Measurements from ENCODE around the gene KRTAP10-4. TPM values are rescaled to one million over a fixed set of nuclear protein-coding genes. Genes with fewer than 3 reads are reported as not detected.
A peak's percentile ranks its signal among the peaks of the same experiment; 100 is the strongest.
"Not testable (repeated sequence)": the region's sequence is repeated elsewhere in the genome, so short reads cannot be mapped to it uniquely, and the experiment has no call there.

The KRTAP10-4 gene
- total RNA-seq, 2 donors from 2014 or later: not detected

GRCh38 chr21:44557491-44558328 is 15.8 kb upstream of the KRTAP10-4 start:
- H3K4me1 Mint-ChIP-seq: no peaks in the 10 kb centered on the region
- H3K36me3 Mint-ChIP-seq (ENCODE audit: low read depth): no peaks in the 10 kb centered on the region
- H3K27me3 Mint-ChIP-seq: no peaks in the 10 kb centered on the region
- no peak for ATAC-seq
- H3K4me3 Mint-ChIP-seq: no peak overlapping the region
- H3K27ac Mint-ChIP-seq: no peak overlapping the region
- H3K9me3 ChIP-seq (ENCODE audit: control insufficient read depth, low read length, poor library complexity, severe bottlenecking): no peaks in the 10 kb centered on the region
- no peak for DNase-seq

- not testable (repeated sequence) for H3K36me3 Mint-ChIP-seq (ENCODE audit: low read depth); H3K9me3 ChIP-seq (ENCODE audit: control insufficient read depth, low read length, poor library complexity, severe bottlenecking); H3K27me3 Mint-ChIP-seq; H3K4me3 Mint-ChIP-seq; H3K4me1 Mint-ChIP-seq; H3K27ac Mint-ChIP-seq; DNase-seq; ATAC-seq
Observed at GRCh38 chr21:44558329-44558675, 15.2 kb upstream of the KRTAP10-4 start.

- no peaks in the 10 kb centered on the region for H3K9me3 ChIP-seq (ENCODE audit: control insufficient read depth, low read length, poor library complexity, severe bottlenecking)
- Mint-ChIP-seq H3K27ac (no peak within 1 kb of the TSS), H3K4me1 (no peaks in the 10 kb centered on the region), H3K4me3 (no peak within 1 kb of the TSS), H3K27me3 (no peaks in the 10 kb centered on the region), H3K36me3 (ENCODE audit: low read depth) (no peaks in the 10 kb centered on the region)
- DNase-seq (no peak), ATAC-seq (no peak)
Observed at GRCh38 chr21:44558695-44559094, 14.8 kb upstream of the KRTAP10-4 start, which contains the start of gene KRTAP10-3. Gene KRTAP10-3, minus strand, starts transcription at chr21:44558795. Its CDS starts 80 bp downstream, at chr21:44558715.

- ATAC-seq (no peak), DNase-seq (no peak)
- H3K9me3 ChIP-seq (ENCODE audit: control insufficient read depth, low read length, poor library complexity, severe bottlenecking): no peaks in the 10 kb centered on the region
- Mint-ChIP-seq H3K27ac (no peak overlapping the region), H3K36me3 (ENCODE audit: low read depth) (no peaks in the 10 kb centered on the region), H3K27me3 (peaks cover 6% of the 10 kb centered on the region), H3K4me1 (peaks cover 7% of the 10 kb centered on the region), H3K4me3 (no peak overlapping the region)
Observed at GRCh38 chr21:44564099-44564498, 9.4 kb upstream of the KRTAP10-4 start.

- H3K27me3 Mint-ChIP-seq: peaks cover 8% of the 10 kb centered on the region
- no peak for DNase-seq
- H3K9me3 ChIP-seq (ENCODE audit: control insufficient read depth, low read length, poor library complexity, severe bottlenecking): no peaks in the 10 kb centered on the region
- peaks cover 7% of the 10 kb centered on the region for H3K4me1 Mint-ChIP-seq
- no peaks in the 10 kb centered on the region for H3K36me3 Mint-ChIP-seq (ENCODE audit: low read depth)
- no peak for ATAC-seq
- H3K4me3 Mint-ChIP-seq: peak overlapping the region; percentile 31
- peak overlapping the region; percentile 48 for H3K27ac Mint-ChIP-seq
Observed at GRCh38 chr21:44564886-44565598, 8.5 kb upstream of the KRTAP10-4 start.

GRCh38 chr21:44566403-44566802 is 7.1 kb upstream of the KRTAP10-4 start:
- H3K27ac Mint-ChIP-seq: no peak overlapping the region
- H3K4me3 Mint-ChIP-seq: no peak overlapping the region
- no peak for ATAC-seq

GRCh38 chr21:44567481-44568171 is 5.9 kb upstream of the KRTAP10-4 start:
- no peak for ATAC-seq
- H3K9me3 ChIP-seq (ENCODE audit: control insufficient read depth, low read length, poor library complexity, severe bottlenecking): no peaks in the 10 kb centered on the region
- H3K4me3 Mint-ChIP-seq: no peak overlapping the region
- H3K36me3 Mint-ChIP-seq (ENCODE audit: low read depth): peaks cover 2% of the 10 kb centered on the region
- H3K4me1 Mint-ChIP-seq: peaks cover 9% of the 10 kb centered on the region
- no peak for DNase-seq
- peaks cover 16% of the 10 kb centered on the region for H3K27me3 Mint-ChIP-seq
- no peak overlapping the region for H3K27ac Mint-ChIP-seq

More at GRCh38 chr21:44566403-44566802, 7.1 kb upstream of the KRTAP10-4 start:
- Mint-ChIP-seq H3K27me3 (peaks cover 8% of the 10 kb centered on the region), H3K4me1 (peaks cover 7% of the 10 kb centered on the region), H3K36me3 (ENCODE audit: low read depth) (no peaks in the 10 kb centered on the region)
- no peaks in the 10 kb centered on the region for H3K9me3 ChIP-seq (ENCODE audit: control insufficient read depth, low read length, poor library complexity, severe bottlenecking)
- no peak for DNase-seq

GRCh38 chr21:44568261-44568660 is 5.3 kb upstream of the KRTAP10-4 start:
- H3K27ac Mint-ChIP-seq: no peak overlapping the region
- peaks cover 9% of the 10 kb centered on the region for H3K4me1 Mint-ChIP-seq
- H3K27me3 Mint-ChIP-seq: peaks cover 19% of the 10 kb centered on the region
- no peak overlapping the region for H3K4me3 Mint-ChIP-seq
- no peak for ATAC-seq
- no peak for DNase-seq
- H3K36me3 Mint-ChIP-seq (ENCODE audit: low read depth): peaks cover 2% of the 10 kb centered on the region
- H3K9me3 ChIP-seq (ENCODE audit: control insufficient read depth, low read length, poor library complexity, severe bottlenecking): no peaks in the 10 kb centered on the region

- no peak for DNase-seq
- no peaks in the 10 kb centered on the region for H3K9me3 ChIP-seq (ENCODE audit: control insufficient read depth, low read length, poor library complexity, severe bottlenecking)
- Mint-ChIP-seq H3K4me1 (peaks cover 9% of the 10 kb centered on the region), H3K27ac (peak overlapping the region; percentile 60), H3K4me3 (no peak overlapping the region), H3K27me3 (peaks cover 21% of the 10 kb centered on the region), H3K36me3 (ENCODE audit: low read depth) (peaks cover 2% of the 10 kb centered on the region)
- ATAC-seq: no peak
Observed at GRCh38 chr21:44568667-44569556, 4.6 kb upstream of the KRTAP10-4 start.

- no peak for ATAC-seq
- peaks cover 12% of the 10 kb centered on the region for H3K4me1 Mint-ChIP-seq
- H3K27ac Mint-ChIP-seq: no peak overlapping the region
- peaks cover 2% of the 10 kb centered on the region for H3K36me3 Mint-ChIP-seq (ENCODE audit: low read depth)
- peaks cover 31% of the 10 kb centered on the region for H3K27me3 Mint-ChIP-seq
- no peak for DNase-seq
- H3K4me3 Mint-ChIP-seq: no peak overlapping the region
- H3K9me3 ChIP-seq (ENCODE audit: control insufficient read depth, low read length, poor library complexity, severe bottlenecking): no peaks in the 10 kb centered on the region
Observed at GRCh38 chr21:44569861-44570517, 3.5 kb upstream of the KRTAP10-4 start.

GRCh38 chr21:44571296-44571695 is 2.2 kb upstream of the KRTAP10-4 start:
- H3K9me3 ChIP-seq (ENCODE audit: control insufficient read depth, low read length, poor library complexity, severe bottlenecking): no peaks in the 10 kb centered on the region
- Mint-ChIP-seq H3K4me1 (peaks cover 8% of the 10 kb centered on the region), H3K27ac (no peak overlapping the region), H3K27me3 (peaks cover 39% of the 10 kb centered on the region), H3K4me3 (no peak overlapping the region), H3K36me3 (ENCODE audit: low read depth) (peaks cover 2% of the 10 kb centered on the region)
- ATAC-seq: no peak
- DNase-seq: no peak
